ENCODE results near the gene CTSK.
"Not testable (repeated sequence)": the region's sequence is repeated elsewhere in the genome, so short reads cannot be mapped to it uniquely, and the experiment has no call there.

The CTSK gene

DNA sequence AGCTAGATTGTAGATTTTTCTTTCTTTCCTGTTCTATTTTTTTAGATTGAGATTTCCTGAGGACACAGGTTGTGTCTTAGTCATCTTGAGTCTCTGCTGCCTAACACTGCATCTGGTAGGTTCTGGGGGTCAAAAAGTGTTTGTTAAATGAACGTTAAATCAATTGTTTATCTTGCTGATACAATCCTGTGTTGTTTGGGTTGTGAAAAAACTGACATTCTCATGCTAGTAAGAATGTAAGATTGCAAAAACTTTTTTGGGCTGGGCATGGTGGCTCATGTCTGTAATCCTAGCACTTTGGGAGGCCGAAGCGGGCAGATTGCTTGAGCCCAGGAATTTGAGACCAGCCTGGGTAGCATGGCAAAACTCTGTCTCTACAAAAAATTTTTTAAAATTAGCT is 3.4 kb downstream of the CTSK start:
- no peak for DNase-seq

GRCh38 chr1:150799089-150799488 is 9.0 kb downstream of the CTSK start:
- DNase-seq = no peak

GRCh38 chr1:150798525-150798924 is 9.5 kb downstream of the CTSK start:
- no peak for DNase-seq

- DNase-seq = no peak
These were observed 11.7 kb downstream of the CTSK start for GRCh38 chr1:150796374-150796773.

DNA sequence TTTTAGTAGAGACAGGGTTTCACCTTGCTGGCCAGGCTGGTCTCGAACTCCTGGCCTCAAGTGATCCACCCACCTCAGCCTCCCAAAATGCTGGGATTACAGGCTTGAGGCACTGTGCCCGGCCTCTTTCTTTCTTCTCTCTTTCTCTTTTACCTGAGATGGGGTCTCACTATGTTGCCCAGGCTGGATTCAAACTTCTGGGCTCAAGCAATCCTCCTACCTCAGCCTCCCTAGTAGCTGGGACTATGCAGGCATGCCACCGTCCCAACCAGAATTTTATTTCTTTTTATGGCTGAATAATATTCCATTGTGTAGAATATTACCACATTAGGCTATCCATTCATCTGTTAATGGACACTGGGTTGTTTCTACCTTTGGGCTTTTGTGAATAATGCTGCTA is 14.3 kb downstream of the CTSK start:
- DNase-seq = not testable (repeated sequence)

DNA sequence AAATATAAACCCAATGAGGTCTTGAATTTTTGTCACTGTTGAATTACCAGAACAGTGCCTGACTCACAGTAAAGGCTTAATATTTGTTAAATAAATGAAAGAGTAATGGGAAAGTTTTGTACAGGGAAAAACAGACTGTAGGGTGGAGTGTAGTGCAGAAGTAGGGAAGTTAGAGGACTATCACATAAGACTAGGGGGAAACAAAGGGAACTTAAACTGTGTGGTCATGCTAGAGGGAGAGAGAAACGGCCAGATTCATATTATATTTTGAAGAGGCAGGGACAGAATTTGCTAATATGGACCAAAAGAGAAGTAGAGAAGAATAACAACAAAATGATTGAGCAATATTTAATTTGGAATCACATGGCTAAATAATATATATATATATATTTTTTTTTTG is 14.8 kb downstream of the CTSK start:
- no peak for DNase-seq

DNA sequence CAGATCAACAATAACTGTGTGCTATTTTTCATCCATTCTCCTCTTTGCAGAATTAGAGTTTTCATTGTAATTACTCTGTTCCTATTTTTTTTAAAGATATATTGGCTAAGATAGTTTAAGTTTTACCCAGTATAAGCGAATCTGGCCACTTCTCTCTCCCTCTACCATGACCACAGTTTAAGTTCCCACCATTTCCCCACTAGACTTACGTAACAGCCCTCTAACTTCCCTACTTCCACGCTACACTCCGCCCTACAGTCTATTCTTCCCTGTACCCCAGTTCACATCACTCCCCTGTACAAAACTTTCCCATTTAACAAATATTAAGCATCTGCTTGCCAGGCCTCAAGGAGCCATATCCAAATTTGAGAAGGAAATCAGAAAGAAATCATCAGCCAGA is 16.5 kb downstream of the CTSK start:
- no peak for DNase-seq

DNA sequence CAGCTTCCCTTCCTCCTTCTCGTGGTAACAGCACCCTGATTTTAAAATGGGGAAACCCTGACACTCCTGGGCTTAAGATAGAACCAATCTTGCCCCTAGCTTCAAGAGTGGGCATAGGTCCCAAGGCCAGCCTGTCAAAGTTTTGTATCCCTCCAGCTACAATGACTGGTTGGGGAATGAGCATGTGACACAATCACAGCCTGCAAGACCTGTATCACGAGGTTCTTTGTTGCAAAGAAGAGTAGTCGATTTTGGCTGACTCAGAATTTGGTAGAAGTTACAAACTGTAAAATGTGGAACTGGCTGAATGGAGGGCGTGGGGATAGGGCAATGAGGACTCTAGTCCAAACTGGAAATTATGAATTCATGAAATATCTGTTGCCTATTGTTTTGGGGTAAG is 18.7 kb downstream of the CTSK start:
- peak; percentile 31 for DNase-seq

GRCh38 chr1:150788946-150789345 is 19.1 kb downstream of the CTSK start:
- DNase-seq = no peak

- DNase-seq = no peak
These were observed 20.6 kb downstream of the CTSK start for GRCh38 chr1:150787455-150787854.

GRCh38 chr1:150780510-150780909 is 27.6 kb downstream of the CTSK start:
- DNase-seq = no peak

- DNase-seq = no peak
These were observed 29.7 kb downstream of the CTSK start for GRCh38 chr1:150778409-150778808.

DNA sequence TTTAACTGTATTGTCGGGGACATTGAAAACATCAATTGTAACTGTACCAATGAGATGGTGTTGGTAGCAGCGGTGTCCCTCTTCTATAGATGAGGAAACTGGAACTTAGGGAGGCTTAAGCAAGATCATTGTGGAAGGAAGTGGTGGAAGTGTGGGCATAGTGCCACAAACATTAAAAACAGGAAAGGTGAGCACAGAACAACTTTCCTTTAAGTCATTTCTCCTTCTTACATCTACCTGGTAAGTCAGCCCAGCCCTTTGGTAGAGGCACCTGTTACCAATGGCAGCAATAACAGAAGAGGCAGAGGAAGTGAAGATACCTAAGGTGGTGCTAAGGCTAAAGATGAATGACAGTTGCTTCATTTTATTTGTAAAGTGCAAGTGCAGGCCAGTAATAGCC is 30.5 kb downstream of the CTSK start:
- no peak for DNase-seq

- DNase-seq = not testable (repeated sequence)
These were observed 32.0 kb downstream of the CTSK start for GRCh38 chr1:150775931-150776505.

- DNase-seq = no peak
These were observed 32.8 kb downstream of the CTSK start for GRCh38 chr1:150775276-150775675.

DNA sequence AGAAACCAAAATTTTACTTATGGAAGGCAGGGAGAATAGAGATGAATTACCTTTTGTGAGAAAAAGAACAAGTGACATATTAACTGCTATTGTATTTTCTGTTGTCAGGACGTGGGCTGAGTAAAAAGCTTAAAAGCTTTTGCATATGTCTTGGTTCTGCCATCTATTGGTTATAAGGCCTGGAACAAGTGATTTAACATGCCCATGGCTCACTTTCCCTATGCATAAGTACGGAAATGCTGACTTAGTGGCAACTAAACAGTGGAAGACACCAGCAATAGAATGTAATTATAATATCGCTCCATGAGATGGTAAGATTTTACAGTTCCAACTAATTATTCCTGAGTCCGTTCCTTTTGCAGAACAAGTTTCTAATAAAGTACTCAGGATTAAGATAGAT is 35.7 kb downstream of the CTSK start:
- no peak for DNase-seq

DNA sequence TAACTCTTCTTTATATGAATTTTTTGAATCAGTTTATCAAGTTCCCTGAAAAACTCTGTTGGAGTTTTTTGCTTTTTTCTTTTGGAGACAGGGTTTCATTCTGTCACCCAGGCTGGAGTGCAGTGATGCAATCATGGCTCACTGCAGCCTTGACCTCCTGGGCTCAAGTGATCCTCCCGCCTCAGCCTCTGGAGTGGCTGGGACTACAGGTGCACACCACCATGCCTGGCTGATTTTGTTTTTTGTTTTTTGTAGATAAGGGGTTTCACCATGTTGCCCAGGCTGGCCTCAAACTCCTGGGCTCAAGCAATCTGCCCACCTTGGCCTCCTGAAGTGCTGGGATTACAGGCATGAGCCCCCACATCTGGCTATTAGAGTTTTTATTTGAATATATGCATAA is 40.4 kb downstream of the CTSK start:
- not testable (repeated sequence) for DNase-seq

- not testable (repeated sequence) for DNase-seq
These were observed 42.1 kb downstream of the CTSK start for GRCh38 chr1:150765977-150766301.

DNA sequence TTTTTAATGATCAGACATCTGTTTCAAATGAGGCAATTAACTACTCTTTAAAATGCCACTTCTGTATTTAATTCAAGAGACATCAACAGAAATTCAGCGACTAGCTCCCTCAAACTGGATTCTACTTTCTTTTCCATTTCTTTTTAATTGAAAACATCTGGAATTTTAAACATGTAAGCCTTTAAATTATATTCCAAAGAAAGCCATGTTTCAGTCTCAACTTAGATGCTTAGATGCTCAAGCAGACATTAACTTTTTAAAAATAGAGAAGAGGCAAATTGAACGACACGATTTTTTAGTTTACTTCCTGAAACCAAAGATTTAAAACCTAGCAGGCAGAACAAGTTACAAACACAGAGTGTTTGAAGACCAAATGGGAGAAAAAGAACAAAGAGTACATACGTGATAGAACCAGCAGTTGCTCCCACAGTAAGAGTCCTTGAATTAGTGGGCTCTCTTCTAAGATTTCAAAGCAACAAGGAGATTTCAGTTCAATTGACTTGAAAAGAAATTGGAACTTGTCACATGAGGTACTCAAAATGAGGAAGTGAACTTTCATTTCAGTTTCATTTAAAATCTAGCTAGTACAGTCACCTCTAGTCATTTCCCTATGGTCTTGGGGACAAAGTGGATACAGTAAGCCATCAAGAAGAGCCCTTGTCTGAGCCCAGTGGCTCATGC is 42.6 kb downstream of the CTSK start, which contains the start of gene CTSS:
Gene CTSS, minus strand, starts transcription at position 483 of the 681 bp plus-strand sequence. CDS start 1,015 bp downstream, outside the sequence.
- no peak for DNase-seq

DNA sequence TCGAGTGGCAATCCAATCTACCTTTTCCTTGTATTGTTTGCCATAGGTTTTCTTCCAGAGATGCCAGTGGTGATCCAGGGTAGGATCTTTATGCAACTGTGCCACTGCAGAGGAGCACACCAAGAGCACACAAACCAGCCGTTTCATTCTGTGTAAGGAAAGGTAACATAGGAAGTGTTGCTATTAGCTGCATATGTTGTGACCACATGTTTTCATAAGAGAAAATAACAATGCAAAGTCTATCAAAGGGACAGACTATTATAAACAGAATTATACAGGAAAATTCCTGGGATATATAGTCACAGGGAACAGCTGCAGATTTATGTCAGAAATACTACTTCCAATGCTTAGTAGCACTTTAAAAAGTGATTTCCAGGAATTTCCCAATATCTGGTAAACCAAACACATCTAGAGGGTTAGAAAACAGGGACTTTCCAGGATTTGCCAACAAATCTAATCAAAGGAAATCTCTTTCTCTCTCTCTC is 43.4 kb downstream of the CTSK start:
- no peak for DNase-seq

DNA sequence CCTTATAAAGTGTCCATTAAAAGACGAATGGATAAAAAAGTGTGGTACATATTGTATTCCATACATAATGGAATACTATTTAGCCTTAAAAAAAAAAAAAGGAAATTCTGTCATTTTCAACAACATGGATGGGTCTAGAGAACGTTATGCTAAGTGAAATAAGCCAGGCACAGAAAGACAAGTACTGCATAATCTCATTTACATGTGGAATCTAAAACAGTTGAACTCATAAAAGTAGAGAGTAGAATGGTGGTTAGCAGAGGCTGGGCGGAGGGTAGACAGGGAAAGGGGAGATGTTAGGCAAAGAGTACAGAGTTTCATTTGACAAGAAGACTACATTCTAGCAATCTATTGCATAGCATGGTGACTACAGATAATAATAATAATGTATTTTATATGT is 45.0 kb downstream of the CTSK start:
- DNase-seq = no peak

- DNase-seq = no peak
These were observed 45.5 kb downstream of the CTSK start for GRCh38 chr1:150762552-150762951.

GRCh38 chr1:150761801-150762200 is 46.3 kb downstream of the CTSK start:
- no peak for DNase-seq

DNA sequence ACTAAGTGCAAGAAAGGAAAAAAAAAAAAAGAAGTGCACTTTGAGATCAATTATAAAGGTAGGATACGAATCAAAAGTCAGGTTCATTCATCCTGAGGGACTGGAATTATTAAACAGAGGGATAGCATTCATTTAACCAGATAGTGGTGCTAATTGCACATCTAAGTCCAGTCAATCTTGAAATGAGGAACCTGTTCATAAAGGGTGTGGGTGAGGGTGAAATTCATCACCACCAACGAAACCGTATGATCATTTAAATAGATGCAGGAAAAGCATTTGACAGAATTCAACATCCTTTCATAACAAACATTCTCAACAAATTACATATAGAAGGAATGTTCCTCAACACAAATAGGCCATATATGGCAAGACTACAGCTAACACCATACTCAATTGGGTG is 48.0 kb downstream of the CTSK start:
- no peak for DNase-seq

- DNase-seq = no peak
These were observed 54.6 kb downstream of the CTSK start for GRCh38 chr1:150753416-150753815.

All from CD4-positive, alpha-beta T cell treated with Interferon gamma for 1 hour (primary cell).